C4-2B (cell line): ENCODE data around the gene STARD3NL.

Experiments
- H3K27ac ChIP-seq: fragments of 450-650 bp; 2 replicates; pipeline ENCODE4 v1.5.1; 2017
- ZFX ChIP-seq: fragments of 450-650 bp; IDR thresholded peaks from 2 replicates; pipeline ENCODE4 v1.6.1; 2017
- TF ChIP-seq, protein P1 (sequence below): fragments of 450-650 bp; conservative IDR thresholded peaks from 2 replicates; pipeline ENCODE4 v1.5.1; 2017; ENCODE audit warnings: mild to moderate bottlenecking

STARD3NL gene

DNA sequence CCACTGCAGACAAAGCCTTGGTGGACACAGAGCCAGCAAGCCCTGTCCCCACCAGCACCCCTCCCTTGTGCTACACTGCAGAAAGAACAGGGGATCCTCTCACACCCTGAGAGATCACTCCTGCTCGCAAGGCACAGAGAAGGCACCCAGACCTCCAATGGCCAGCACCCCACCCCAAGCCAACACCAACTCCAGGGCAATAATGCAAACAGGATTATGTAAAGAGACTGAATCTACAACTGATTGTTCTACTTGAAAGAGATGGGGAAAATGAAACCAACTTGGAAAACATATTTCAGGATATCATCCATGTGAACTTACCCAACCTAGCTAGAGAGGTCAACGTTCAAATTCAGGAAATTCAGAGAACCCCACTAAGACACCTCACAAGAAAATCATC, 26.5 kb upstream of the STARD3NL start:
- no peak for TF ChIP-seq ZFX
- TF ChIP-seq, protein P1, sequence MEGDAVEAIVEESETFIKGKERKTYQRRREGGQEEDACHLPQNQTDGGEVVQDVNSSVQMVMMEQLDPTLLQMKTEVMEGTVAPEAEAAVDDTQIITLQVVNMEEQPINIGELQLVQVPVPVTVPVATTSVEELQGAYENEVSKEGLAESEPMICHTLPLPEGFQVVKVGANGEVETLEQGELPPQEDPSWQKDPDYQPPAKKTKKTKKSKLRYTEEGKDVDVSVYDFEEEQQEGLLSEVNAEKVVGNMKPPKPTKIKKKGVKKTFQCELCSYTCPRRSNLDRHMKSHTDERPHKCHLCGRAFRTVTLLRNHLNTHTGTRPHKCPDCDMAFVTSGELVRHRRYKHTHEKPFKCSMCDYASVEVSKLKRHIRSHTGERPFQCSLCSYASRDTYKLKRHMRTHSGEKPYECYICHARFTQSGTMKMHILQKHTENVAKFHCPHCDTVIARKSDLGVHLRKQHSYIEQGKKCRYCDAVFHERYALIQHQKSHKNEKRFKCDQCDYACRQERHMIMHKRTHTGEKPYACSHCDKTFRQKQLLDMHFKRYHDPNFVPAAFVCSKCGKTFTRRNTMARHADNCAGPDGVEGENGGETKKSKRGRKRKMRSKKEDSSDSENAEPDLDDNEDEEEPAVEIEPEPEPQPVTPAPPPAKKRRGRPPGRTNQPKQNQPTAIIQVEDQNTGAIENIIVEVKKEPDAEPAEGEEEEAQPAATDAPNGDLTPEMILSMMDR, result no peak
- H3K27ac ChIP-seq, result no peak overlapping the region

GRCh38 chr7:38153515-38153914, 24.5 kb upstream of the STARD3NL start:
- TF ChIP-seq, protein P1, result no peak
- TF ChIP-seq ZFX, result no peak
- H3K27ac ChIP-seq, result no peak overlapping the region

- no peak for TF ChIP-seq ZFX
- TF ChIP-seq, protein P1, result no peak
- H3K27ac ChIP-seq, result no peak overlapping the region
These were observed 23.8 kb upstream of the STARD3NL start for GRCh38 chr7:38154278-38154677.

DNA sequence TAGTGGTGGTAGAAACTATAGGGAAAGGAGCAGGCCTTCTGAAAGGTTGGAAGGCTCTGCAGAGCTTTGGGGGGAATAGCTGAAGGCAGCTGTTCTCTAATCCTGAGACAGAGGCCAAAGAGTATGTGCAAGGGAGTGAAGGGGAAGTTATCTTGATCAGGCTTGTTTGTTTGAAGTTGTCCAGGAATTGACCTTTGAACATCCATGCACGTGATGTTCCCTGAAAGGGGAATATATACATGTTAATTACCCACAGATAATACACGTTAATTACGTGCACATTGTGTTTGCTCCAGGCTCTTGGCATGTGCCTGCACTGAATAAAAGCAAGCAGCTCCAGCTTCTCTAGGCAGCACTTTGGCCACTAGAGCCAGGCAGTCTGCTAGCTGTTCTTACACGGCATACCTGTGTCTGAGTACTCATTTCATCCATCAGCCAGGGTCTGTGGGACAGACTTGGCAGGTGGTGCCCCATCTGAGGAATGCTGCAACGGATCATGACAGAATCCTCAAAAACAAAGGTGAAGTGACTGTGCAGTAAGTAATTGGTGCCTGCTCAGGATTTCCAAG, 18.0 kb upstream of the STARD3NL start:
- H3K27ac ChIP-seq, result no peak overlapping the region
- TF ChIP-seq ZFX, result no peak

DNA sequence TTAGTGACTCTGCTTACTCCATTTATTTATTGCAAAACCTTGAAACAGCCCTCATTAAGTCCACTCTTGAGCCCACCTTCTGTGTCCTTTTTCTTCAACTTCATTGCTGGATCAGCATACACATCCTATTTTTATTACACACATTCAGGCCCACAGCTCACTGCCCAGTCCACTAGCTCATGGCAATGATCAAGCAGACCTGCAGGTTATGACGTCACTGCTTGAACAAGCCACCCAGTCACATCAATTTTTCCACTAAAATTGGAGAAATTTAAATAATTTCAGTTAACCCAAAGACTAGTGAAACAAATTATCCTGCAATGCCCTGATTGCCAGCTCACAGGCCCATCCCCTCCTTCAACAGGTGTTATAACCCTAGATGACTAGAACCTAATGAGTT, 16.0 kb upstream of the STARD3NL start:
- H3K27ac ChIP-seq, result no peak overlapping the region
- TF ChIP-seq ZFX, result no peak
- TF ChIP-seq, protein P1, result no peak

- no peak for TF ChIP-seq ZFX
- TF ChIP-seq, protein P1, result no peak
- no peak overlapping the region for H3K27ac ChIP-seq
These were observed 14.4 kb upstream of the STARD3NL start for GRCh38 chr7:38163671-38164070.

- TF ChIP-seq ZFX, result no peak
- TF ChIP-seq, protein P1, result no peak
- no peak overlapping the region for H3K27ac ChIP-seq
These were observed 9.0 kb upstream of the STARD3NL start for GRCh38 chr7:38168890-38169570.

- H3K27ac ChIP-seq, result peak overlapping the region; percentile 13; the same call in 1 of the 2 replicates
- no peak for TF ChIP-seq ZFX
These were observed 8.2 kb upstream of the STARD3NL start for GRCh38 chr7:38169847-38170246.
